GM12892 (cell line): ENCODE results near the gene HPS1.

Experiments used
- POLR2A ChIP-seq: IDR thresholded peaks from 2 replicates; pipeline ENCODE4 v1.6.1; 2011; ENCODE audit warnings: low read depth, low read length, control low read depth
- POLR2AphosphoS5 ChIP-seq: IDR thresholded peaks from 2 replicates; pipeline ENCODE4 v1.6.1; 2011; ENCODE audit warnings: low read depth, low read length, control low read depth
- TAF1 ChIP-seq: IDR thresholded peaks from 2 replicates; pipeline ENCODE4 v1.6.1; 2011; ENCODE audit warnings: low read depth, mild to moderate bottlenecking, control low read depth, low read length, borderline replicate concordance

DNA sequence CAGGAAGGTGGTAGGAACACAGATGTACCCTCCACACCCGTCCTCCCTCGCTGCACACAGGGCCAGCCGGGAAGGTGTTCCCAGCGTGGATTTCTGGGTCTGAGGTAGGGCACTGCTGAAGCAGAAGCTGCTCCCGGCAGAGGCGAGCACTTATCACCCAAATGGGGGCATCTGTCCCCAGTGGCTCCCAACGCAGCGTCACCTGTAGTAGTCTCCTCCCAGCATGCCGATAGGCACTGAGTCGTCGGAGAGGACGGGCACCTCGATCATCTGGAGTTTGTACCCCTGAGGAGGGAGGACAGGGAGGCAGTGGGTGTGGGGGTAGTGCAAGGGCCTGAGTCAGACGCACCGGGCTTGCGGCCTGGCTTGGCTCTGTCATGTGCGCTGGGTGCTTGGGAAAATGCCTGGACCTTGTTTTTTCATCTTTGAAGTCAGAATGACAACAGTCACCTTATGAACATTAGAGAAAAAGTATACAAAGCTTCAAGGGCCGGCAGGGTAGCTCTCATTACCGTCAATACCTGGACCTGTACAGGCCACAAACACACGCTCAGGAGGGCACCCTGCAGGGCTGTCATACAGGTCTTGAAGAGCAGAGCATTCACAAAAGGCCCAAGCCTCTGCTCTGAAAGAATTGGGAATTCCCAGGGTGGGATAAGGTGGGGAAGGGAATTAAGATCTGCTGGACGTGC is 28.6 kb downstream of the HPS1 start:
- TF ChIP-seq TAF1 (no peak), POLR2AphosphoS5 (no peak), POLR2A (no peak)
